HG03378 (cell line): Measurements from ENCODE around the gene NUP50.

Experiments
- ATAC-seq: cut with Tn5 transposase; IDR thresholded peaks from one replicate; pipeline ENCODE4 v1.9.1; 2021; ENCODE audit warnings: mild to moderate bottlenecking, moderate library complexity; ENCODE audit not compliant: unreplicated experiment

Gene NUP50

DNA sequence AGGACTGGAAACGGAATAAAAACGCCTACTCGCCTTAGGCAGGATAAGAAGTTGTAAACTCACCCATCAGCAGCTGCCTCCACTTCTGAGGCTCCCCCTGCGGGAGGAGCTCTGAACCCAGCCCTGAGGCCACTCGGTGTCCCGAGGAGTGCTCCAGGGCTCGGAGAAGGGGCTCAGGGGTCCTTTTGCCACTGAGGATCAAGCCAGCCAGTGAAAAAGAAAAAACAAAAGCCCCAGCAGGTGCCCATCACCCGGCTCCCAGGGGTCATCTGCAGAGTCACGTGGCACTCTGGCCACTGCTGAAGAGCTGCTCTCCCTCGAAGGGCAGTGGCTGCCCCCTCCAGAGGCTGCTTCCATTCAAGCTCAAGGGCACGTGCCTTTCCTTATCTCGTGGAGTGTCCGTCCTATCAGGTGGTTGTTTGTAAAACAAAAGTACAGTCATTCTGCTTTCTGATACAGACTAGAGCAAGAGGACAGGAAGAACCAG lies 29.0 kb downstream of the NUP50 start:
- no peak for ATAC-seq

GRCh38 chr22:45194686-45195085 lies 31.0 kb downstream of the NUP50 start:
- no peak for ATAC-seq

DNA sequence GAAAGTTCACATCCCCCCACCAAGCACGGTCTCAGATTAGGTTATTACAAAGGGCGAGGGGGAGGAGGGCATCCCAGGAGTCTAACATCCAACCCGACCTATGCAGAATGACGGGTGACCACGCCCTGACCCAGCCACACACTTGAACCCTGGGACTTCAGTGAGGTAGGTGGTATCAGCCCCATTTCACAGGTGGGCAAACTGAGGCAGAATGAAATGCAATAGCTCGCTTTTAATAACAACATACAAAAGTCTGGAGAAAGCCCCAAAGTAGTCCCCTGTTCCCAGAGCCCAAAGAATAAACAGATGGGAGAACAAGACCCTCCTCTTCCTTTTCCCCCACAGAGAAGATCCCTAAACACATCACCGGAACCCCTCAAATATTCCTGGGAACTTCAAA lies 31.9 kb downstream of the NUP50 start:
- ATAC-seq = no peak

DNA sequence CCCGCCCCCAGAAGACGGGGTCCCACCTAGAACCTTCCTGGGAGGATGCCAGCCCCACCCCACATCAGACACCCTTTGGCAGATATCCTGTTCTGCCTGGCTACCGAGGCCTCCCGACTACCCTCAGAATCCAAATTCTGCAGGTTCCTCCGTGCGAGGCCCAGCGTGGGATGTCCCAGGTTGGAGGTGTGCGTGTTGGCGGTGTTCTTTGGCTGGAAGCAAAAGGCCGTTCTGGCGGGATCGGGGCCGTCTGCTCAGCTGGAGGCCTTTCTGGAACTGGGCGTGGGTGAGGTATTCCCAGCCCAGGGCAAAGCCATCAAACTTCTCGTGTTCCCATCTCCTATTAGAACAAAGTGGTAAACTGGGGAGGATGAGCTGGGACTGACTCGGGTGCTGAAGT lies 32.6 kb downstream of the NUP50 start:
- no peak for ATAC-seq

DNA sequence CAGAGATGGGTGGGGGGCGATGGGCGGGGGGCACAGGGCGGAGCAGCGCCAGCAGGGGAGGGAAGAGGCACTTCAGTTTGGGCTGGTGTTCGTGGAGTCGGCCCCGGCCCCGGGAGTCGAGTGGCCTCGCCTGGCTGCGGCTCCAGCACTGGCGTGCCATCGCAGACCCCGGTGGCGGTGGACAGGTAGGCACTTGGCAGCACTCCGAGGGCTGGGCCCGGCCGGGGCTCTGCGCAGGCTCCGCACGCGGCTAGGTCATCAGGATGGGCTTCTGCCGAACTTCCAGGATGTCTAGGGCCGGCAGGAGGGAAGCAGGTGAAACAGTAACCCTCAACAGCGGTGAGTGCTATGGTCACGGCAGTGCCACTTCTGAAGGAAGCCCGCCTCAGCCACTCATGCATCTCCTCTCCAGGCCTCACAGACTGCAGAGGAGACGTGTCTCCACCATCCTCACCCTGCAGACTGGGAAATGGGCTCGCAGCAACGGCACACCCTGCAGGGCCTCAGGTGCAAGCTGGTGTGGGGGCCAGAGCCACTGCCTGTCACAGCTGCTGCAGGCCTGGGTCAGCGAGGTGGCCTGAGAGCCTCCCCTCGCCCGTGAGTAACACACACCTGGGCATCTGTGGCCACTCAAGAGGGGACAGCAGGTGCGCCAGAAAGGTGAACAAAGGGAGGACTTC lies 33.3 kb downstream of the NUP50 start:
- ATAC-seq = no peak

GRCh38 chr22:45197606-45198462 lies 34.1 kb downstream of the NUP50 start:
- no peak for ATAC-seq

GRCh38 chr22:45198463-45198795 lies 34.7 kb downstream of the NUP50 start:
- no peak for ATAC-seq

DNA sequence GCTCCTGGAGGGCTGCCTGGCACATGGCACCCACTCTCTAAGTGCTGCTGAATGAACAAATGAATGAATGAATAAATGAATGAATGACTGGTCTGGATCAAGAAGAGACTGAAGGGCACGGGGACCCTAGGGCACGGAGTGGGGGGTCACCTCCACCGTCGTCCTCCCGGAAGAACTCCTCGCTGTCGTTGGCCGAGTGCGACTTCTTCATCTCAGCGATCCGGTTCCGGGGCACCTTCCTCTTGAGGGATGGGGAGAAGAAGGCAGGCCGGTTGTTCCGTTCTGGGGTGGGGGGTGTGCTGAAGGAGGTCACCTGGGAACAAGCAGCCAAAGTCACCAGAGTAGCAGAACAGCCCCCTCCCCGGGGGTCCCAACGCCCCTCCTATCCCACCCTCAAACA lies 36.0 kb downstream of the NUP50 start:
- ATAC-seq = no peak

GRCh38 chr22:45200230-45200629 lies 36.5 kb downstream of the NUP50 start:
- ATAC-seq = no peak

DNA sequence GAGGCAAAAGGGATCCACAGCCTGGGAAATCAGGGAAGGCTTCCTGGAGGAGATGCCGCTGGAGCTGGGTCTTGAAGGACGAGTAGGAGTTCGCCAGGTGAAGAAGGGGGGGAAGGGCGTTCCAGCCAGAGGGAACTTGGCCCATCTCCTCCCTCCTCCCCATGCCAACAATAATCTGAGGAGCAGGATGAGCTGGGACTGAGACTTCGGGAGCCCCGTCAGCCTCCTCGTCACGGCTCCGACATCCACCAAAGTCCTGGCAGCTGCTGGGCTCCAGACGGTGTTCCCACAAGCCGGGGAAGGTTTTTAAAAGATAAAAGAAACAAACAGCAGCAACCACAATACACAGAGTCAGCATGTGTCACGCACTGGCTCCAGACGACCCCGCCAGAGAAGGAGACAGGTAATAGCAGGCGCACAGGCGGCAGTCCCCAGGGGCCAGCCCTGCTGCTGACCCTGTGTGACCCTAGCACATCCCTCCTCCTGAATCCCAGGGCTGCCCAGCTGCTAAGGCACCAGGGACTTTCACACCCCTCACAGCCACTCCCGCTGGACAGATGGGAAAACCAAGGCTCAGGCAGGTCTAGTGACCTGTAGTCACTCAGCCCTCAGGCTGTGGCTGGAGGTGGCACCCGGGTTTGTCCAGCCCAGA lies 37.3 kb downstream of the NUP50 start:
- no peak for ATAC-seq

GRCh38 chr22:45201678-45202332 lies 38.1 kb downstream of the NUP50 start:
- ATAC-seq = no peak

- no peak for ATAC-seq
These were observed 38.8 kb downstream of the NUP50 start for GRCh38 chr22:45202333-45203149.

GRCh38 chr22:45203150-45203951 lies 39.6 kb downstream of the NUP50 start:
- no peak for ATAC-seq

- ATAC-seq = no peak
These were observed 40.5 kb downstream of the NUP50 start for GRCh38 chr22:45204241-45204640.

GRCh38 chr22:45204819-45205218 lies 41.1 kb downstream of the NUP50 start:
- no peak for ATAC-seq

DNA sequence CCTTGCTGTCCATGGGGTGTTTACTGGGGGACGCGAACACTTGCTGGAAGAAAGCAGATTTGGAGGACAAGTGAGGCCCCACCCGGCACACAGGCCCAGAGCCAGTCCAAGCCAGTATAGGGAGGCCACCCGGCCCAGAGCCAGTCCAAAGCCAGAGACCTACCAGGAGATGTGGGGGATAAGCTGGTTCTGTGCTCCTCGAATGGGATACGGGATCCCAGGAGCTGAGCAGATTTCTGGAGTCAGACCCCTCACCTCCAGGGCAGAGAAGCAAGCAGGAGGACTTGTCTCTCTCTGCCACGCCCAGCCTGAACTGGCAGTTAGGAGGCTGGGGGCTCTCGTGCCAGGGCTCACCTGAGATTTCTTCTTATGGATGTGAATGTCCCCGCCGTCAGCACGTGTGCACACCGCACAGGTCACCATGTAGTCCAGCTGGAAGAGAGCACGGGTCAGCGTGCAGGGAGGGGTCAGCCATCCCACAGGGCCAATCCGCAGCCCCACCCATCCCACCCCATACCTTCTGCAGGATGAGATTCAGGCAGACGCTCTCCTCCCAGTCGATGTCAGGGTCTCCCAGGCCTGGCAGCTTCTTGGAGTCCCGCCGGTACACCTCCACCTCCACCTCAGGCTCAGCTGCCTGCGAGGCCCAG lies 41.7 kb downstream of the NUP50 start:
- no peak for ATAC-seq

GRCh38 chr22:45206233-45206632 lies 42.5 kb downstream of the NUP50 start:
- no peak for ATAC-seq

GRCh38 chr22:45207533-45207932 lies 43.8 kb downstream of the NUP50 start:
- ATAC-seq = no peak

- no peak for ATAC-seq
These were observed 44.4 kb downstream of the NUP50 start for GRCh38 chr22:45207981-45208664.
